ENCODE measurements around the gene STRIP2.
A peak's percentile ranks its signal among the peaks of the same experiment; 100 is the strongest.

The STRIP2 gene

DNA sequence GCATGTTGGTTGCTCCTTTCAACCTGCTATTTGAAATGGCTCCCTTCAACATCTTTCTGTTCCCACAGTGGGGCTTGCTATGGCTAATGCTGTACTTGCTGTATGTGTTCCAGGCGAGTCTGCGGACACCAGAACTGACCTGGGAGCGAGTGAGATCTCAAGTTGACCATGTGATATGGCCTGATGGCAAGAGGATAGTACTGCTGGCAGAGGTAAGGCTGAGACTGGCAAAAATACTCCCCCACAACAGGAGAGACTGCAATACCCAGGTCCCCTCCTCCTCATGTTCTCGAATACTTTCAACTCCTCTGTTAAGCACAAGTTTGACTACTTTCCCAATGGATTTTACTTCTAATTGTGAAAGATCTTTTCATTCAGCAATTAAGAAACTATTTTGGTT, 11.5 kb upstream of the STRIP2 start:
- TF ChIP-seq, protein P1, sequence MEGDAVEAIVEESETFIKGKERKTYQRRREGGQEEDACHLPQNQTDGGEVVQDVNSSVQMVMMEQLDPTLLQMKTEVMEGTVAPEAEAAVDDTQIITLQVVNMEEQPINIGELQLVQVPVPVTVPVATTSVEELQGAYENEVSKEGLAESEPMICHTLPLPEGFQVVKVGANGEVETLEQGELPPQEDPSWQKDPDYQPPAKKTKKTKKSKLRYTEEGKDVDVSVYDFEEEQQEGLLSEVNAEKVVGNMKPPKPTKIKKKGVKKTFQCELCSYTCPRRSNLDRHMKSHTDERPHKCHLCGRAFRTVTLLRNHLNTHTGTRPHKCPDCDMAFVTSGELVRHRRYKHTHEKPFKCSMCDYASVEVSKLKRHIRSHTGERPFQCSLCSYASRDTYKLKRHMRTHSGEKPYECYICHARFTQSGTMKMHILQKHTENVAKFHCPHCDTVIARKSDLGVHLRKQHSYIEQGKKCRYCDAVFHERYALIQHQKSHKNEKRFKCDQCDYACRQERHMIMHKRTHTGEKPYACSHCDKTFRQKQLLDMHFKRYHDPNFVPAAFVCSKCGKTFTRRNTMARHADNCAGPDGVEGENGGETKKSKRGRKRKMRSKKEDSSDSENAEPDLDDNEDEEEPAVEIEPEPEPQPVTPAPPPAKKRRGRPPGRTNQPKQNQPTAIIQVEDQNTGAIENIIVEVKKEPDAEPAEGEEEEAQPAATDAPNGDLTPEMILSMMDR (IDR thresholded peaks at IDR 0.05; ENCODE audit: borderline replicate concordance, insufficient read depth, low read depth, low read length) = no peak
- no peak overlapping the region for H3K4me3 ChIP-seq (ENCODE audit: low read depth, low read length)

GRCh38 chr7:129423700-129424410, 10.4 kb upstream of the STRIP2 start:
- no peak overlapping the region for H3K4me3 ChIP-seq (ENCODE audit: low read depth, low read length)
- TF ChIP-seq, protein P1 (IDR thresholded peaks at IDR 0.05; ENCODE audit: borderline replicate concordance, insufficient read depth, low read depth, low read length) = no peak

GRCh38 chr7:129426482-129426881, 7.8 kb upstream of the STRIP2 start:
- TF ChIP-seq, protein P1 (IDR thresholded peaks at IDR 0.05; ENCODE audit: borderline replicate concordance, insufficient read depth, low read depth, low read length) = no peak
- H3K4me3 ChIP-seq (ENCODE audit: low read depth, low read length) = no peak overlapping the region

DNA sequence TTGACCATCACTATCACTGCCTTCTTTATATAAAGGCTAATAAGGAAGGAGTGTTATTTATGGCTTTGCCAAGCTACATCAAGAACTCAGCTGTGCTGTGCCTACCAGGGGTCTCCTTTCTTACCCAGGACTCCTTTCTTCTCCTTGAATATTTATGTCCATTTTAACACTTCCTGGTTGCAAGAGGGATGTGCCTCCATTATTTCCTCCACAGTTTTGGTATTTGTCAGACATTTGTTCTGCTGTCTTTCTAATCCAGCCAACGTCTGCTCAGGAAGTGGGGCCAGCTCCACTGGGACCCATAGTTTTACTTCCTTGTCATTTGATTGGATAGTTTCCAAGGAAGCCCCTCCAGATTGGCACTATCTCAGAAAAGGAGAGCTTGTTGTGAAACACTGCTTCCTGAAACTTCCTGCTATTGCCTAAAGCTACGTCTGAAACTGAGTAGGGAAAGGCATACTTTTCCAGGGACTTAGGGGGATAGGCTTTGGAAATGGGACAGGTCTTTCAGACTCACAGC, 6.6 kb upstream of the STRIP2 start:
- TF ChIP-seq, protein P1 (IDR thresholded peaks at IDR 0.05; ENCODE audit: borderline replicate concordance, insufficient read depth, low read depth, low read length) = no peak
- no peak overlapping the region for H3K4me3 ChIP-seq (ENCODE audit: low read depth, low read length)

DNA sequence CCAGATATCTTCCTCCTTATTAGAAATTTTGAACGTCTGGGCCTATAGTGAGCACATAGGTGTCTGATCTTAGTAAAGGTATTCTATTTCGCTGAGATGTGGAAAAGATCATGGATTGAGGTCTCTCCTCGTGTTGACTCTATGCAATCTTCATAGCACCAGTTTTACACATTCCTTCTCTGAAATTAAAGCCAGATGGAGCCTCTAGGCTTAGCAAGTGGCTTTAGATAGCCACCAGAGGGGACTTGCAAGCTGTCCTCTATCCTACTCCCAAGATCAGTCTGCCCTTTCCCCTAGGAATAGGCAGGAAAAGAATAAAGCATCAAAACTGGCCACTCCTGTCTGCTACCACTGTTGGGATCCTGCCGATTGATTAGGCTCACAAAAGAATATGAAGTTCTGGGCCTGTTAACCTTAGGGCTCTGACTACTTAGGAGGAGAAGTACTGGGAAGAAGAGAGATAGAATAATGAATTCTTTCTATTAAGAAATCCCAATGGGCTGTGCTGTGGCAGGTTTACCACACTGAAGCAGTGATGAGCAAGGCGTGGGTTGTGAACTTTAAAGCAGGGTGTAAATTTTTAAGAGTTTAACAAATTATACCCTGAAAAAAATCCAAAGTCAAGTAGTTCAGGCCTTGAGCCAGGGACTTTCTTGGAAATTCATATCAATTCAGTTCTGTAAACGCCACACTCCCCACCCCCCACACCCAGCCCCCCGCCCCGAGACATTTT, 2.2 kb upstream of the STRIP2 start:
- no peak overlapping the region for H3K4me3 ChIP-seq (ENCODE audit: low read depth, low read length)
- TF ChIP-seq, protein P1 (IDR thresholded peaks at IDR 0.05; ENCODE audit: borderline replicate concordance, insufficient read depth, low read depth, low read length) = no peak

- TF ChIP-seq, protein P1 (IDR thresholded peaks at IDR 0.05; ENCODE audit: borderline replicate concordance, insufficient read depth, low read depth, low read length) = no peak
Measured at GRCh38 chr7:129434675-129435318, 565 bp downstream of the STRIP2 start.

More at GRCh38 chr7:129434675-129435318, 565 bp downstream of the STRIP2 start:
- peak overlapping the region; percentile 87 for H3K4me3 ChIP-seq (ENCODE audit: low read depth, low read length)

Data from GM12875 (cell line).